ENCODE results near the gene GPR157.
"Not testable (repeated sequence)": the region's sequence is repeated elsewhere in the genome, so short reads cannot be mapped to it uniquely, and the experiment has no call there.

The GPR157 gene

GRCh38 chr1:9145714-9146113 lies 16.8 kb upstream of the GPR157 start:
- DNase-seq: no peak

- DNase-seq: peak; percentile 30
These were observed 16.2 kb upstream of the GPR157 start for GRCh38 chr1:9145021-9145668.

DNA sequence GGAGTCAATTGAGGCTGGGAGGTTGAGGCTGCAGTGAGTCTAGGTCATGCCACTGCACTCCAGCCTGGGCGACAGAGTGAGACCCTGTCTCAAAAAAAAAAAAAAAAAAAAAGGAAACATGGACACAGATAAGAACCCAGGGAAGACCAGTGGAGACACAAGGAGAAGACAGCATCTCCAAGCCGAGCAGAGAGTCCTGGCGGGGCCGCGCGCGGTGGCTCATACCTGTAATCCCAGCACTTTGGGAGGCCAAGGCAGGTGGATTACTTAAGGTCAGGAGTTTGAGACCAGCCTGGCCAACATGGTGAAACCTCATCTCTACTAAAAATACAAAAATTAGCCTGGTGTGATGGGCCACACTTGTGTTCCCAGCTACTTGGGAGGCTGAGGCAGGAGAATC lies 15.6 kb upstream of the GPR157 start:
- DNase-seq: not testable (repeated sequence)

DNA sequence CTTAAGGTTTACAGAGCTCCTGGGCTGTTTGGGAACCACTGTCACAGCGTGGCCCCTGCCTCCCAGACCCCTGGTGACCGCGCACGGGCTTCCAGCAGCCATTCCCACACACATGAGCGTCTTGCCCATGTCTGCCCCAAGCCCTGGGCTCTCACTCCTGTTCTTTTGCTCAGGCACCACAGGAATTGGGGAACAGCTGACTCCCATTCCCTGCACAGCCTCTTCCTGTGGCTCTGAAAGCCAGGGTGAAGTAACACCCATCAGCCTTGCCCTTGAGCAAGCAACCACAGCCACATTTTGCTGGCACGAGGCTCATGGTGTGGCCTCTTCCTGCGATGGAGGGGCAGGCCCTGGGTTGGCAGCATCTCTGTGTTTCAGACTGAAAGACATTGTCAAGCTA lies 14.3 kb upstream of the GPR157 start:
- peak; percentile 24 for DNase-seq

DNA sequence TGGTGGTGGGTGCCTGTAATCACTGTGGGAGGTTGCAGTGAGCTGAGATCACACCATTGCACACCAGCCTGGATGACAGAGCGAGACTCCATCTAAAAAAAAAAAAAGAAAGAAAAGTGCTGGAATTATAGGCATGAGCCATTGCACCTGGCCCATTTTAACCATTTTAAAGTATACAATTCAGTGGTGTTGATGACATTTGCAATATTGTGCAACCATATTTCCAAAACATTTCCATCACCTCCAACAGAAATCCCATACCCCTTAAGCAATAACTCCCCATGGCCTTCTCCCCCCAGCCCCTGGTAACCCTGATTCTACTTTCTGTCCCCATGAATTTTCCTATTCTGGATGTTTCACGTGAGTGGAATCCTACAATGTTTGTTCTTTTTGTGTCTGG lies 11.0 kb upstream of the GPR157 start:
- no peak for DNase-seq

DNA sequence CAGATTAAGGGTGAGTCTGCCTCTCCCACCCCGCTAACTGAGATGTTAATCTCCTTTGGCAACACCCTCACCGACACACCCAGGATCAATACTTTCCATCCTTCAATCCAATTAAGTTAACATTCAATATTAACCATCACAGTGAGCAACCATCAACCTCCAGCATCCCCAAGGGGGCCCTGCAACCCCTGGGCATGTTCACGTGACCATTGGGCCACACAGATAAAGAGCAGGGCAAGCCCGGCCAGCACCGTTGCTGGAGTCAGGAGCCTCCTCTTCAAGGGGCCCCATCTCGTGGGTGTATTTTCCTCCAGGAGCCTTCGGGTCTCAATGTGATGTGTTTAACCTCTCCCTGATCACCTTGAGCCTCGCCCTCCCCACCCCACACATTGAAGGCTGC lies 8.0 kb upstream of the GPR157 start:
- no peak for DNase-seq

GRCh38 chr1:9135073-9135836 lies 6.4 kb upstream of the GPR157 start:
- DNase-seq: no peak

GRCh38 chr1:9133870-9134585 lies 5.1 kb upstream of the GPR157 start:
- DNase-seq: no peak

GRCh38 chr1:9129266-9130041 lies 552 bp upstream of the GPR157 start:
- peak; percentile 42 for DNase-seq

- DNase-seq: no peak
These were observed 759 bp downstream of the GPR157 start for GRCh38 chr1:9128166-9128519.

- no peak for DNase-seq
These were observed 1.3 kb downstream of the GPR157 start for GRCh38 chr1:9127395-9128165.

- DNase-seq: no peak
These were observed 2.4 kb downstream of the GPR157 start for GRCh38 chr1:9126511-9126910.

- DNase-seq: not testable (repeated sequence)
These were observed 3.1 kb downstream of the GPR157 start for GRCh38 chr1:9125847-9126246.

GRCh38 chr1:9125325-9125724 lies 3.6 kb downstream of the GPR157 start:
- no peak for DNase-seq

GRCh38 chr1:9124389-9124788 lies 4.5 kb downstream of the GPR157 start:
- not testable (repeated sequence) for DNase-seq

DNA sequence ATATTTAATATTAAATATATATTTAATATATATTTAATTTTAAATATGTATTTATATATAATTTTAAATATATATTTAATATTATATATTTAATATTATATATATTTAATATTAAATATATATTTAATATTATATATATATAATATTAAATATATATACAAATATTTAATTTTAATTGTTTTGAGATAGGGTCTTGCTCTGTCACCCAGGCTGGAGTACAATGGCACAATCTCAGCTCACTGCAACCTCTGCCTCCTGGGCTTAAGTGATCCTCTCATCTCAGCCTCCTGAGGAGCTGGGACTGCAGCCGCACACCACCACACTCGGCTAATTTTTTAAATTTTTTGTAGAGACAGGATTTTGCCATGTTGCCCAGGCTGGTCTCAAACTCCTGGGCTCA lies 5.2 kb downstream of the GPR157 start:
- not testable (repeated sequence) for DNase-seq

- no peak for DNase-seq
These were observed 7.1 kb downstream of the GPR157 start for GRCh38 chr1:9121496-9122409.

- no peak for DNase-seq
These were observed 8.5 kb downstream of the GPR157 start for GRCh38 chr1:9120312-9120958.

DNA sequence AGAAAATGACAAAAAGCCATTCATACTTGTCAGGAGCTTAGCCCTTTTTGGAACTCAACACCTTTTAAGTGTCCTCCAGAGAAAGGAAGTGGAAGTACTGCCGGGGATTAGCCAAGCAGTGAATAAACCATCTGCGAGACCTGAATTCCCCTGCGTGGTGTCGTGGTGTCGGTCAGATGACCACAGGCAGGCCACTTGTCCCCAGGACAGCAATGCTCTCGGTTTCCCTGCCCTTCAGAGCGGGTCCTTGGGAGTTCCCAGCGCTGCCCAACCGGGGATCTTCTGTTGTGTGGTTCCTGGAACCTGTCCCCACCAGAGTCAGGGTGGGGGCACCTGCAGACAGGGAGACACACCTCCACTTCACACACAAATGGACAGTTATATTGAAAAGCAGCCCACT lies 9.2 kb downstream of the GPR157 start:
- no peak for DNase-seq

- DNase-seq: no peak
These were observed 10.7 kb downstream of the GPR157 start for GRCh38 chr1:9118186-9118585.
